Measurements from ENCODE around the gene UNC5C. TPM values are rescaled to one million over a fixed set of nuclear protein-coding genes. Genes with fewer than 3 reads are reported as not detected.

UNC5C gene
- total and polyA plus RNA-seq, 2 of the 8 experiments (the other 6 are each of a cell fraction or from before 2014, with no cell fraction given): 0.30 to 1.3 TPM

- TF ChIP-seq HDAC2 (IDR thresholded peaks at IDR 0.05; ENCODE audit: borderline replicate concordance in 1 of 2, low read depth in 2 of 2, low read length in 2 of 2): no peak
- TF ChIP-seq, protein P1, sequence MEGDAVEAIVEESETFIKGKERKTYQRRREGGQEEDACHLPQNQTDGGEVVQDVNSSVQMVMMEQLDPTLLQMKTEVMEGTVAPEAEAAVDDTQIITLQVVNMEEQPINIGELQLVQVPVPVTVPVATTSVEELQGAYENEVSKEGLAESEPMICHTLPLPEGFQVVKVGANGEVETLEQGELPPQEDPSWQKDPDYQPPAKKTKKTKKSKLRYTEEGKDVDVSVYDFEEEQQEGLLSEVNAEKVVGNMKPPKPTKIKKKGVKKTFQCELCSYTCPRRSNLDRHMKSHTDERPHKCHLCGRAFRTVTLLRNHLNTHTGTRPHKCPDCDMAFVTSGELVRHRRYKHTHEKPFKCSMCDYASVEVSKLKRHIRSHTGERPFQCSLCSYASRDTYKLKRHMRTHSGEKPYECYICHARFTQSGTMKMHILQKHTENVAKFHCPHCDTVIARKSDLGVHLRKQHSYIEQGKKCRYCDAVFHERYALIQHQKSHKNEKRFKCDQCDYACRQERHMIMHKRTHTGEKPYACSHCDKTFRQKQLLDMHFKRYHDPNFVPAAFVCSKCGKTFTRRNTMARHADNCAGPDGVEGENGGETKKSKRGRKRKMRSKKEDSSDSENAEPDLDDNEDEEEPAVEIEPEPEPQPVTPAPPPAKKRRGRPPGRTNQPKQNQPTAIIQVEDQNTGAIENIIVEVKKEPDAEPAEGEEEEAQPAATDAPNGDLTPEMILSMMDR (IDR thresholded peaks at IDR 0.05; ENCODE audit: control extremely low read depth in 1 of 3, insufficient read depth in 1 of 3, low read depth in 1 of 3, low read length in 3 of 3): no peak
- TF ChIP-seq CBX5 (IDR thresholded peaks at IDR 0.05; ENCODE audit: low read depth, low read length): no peak
These were observed 16.5 kb downstream of the UNC5C start (continued) for GRCh38 chr4:95532305-95532704.
